Heart left ventricle (tissue), 13 donors: ENCODE results near the gene NUP62.

Experiments
- CTCF ChIP-seq, 12 donors: fragments of 200-600 bp; sonication (generic) in 4 of 12; IDR thresholded peaks; one replicate each; pipeline versions ENCODE4 v1.5.0 to v1.8.0; 2018 to 2022; ENCODE audit warnings: antibody characterized with exemption in 12 of 12, mild to moderate bottlenecking in 5 of 12
- POLR2A ChIP-seq, 2 donors: fragments of 450-650 bp; IDR thresholded peaks; one replicate each; pipeline ENCODE4 v1.6.1; 2017; ENCODE audit warnings: antibody characterized with exemption in 2 of 2, mild to moderate bottlenecking in 2 of 2, moderate library complexity in 2 of 2
- donor health status: ischemic (EF 13 %, LVEDD 7.1; RV severe dilation, severe dysfunction).
- donor health status: DM: no; HTN: yes; CAD: no.
- donor health status: DM: no; HTN: no; CAD: no.
- donor health status: ischemic (EF 25% LVEDD 6.9; RV normal size, moderate dysfunction).
- donor health status: ischemic (EF 25% LVEDD 5.7; RV mildly dilated, moderate dysfunction).
- donor health status: ischemic (EF 35%, LVEDD 5.7; RV mildly dilated, moderate dysfunction).
- donor health status: nonischemic (EF 11% LVEDD 7.7; RV severe dilation, severe dysfunction).
- donor health status: DM: yes; HTN: yes; CAD: no.
- donor health status: PGD.
- donor health status: ischemic (EF 29% LVEDD 5.4; RV normal size, mild dysfunction).
- donor health status: nonischemic (EF 23%, LVEDD 6.1; RV moderate dilation, normal function).

- TF ChIP-seq CTCF (IDR thresholded peaks at IDR 0.05) = no peak
- no peak for TF ChIP-seq POLR2A (IDR thresholded peaks at IDR 0.05)
Measured at GRCh38 chr19:49872245-49873128, 56.8 kb downstream of the NUP62 start.
